ENCODE data around the gene PDILT. TPM values are rescaled to one million over a fixed set of nuclear protein-coding genes. Genes with fewer than 3 reads are reported as not detected.
"Not testable (repeated sequence)": the region's sequence is repeated elsewhere in the genome, so short reads cannot be mapped to it uniquely, and the experiment has no call there.

PDILT gene
- total RNA-seq, 1 experiment from 2014 or later, result not detected

DNA sequence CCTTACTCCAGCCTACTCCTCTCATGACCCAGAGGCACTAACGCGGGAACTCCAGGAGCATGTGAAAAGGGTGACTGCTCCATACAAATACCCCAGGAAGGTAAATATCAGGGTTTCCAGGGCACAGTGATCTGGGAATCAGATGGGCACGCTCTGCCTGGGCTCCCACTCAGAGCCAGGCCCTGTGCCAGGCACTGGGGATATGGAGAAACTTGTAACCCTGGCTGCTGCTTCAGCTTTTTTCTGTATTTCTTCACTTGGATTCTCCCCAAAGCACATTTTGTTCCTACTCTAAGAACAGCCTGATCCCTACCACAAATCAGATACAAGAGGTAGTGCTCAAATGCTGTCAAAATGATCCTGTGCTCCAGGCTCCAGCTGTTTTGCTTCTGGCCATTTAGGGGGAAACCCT, 35.3 kb upstream of the PDILT start:
- H3K36me3 Mint-ChIP-seq (ENCODE audit: insufficient read depth in 1 of 3, low read depth in 3 of 3); DNase-seq; H4K8ac ChIP-seq (replicated peaks; ENCODE audit: insufficient read length, low read depth, low read length); H3K27ac Mint-ChIP-seq; H3K27me3 Mint-ChIP-seq (ENCODE audit: low read depth); H3K23me2 ChIP-seq (ENCODE audit: insufficient read length, low read depth, low read length, poor library complexity, severe bottlenecking); H3K18ac ChIP-seq (ENCODE audit: insufficient read length, low read depth, low read length); H4K20me1 ChIP-seq (ENCODE audit: control insufficient read depth, insufficient read depth, insufficient read length); H2AK5ac ChIP-seq (ENCODE audit: insufficient read length, low read length); H2BK5ac ChIP-seq (ENCODE audit: insufficient read length, low read length); H3K23ac ChIP-seq (ENCODE audit: insufficient read length, low read depth, low read length); H2BK15ac ChIP-seq (ENCODE audit: low read depth, low read length); H2BK120ac ChIP-seq (ENCODE audit: low read depth, low read length, poor library complexity, severe bottlenecking); H3K4ac ChIP-seq (ENCODE audit: low read depth, low read length); H3K79me2 ChIP-seq (ENCODE audit: insufficient read depth, low read length); H3K4me3 Mint-ChIP-seq; H2BK12ac ChIP-seq (ENCODE audit: insufficient read length, low read depth, low read length); H3K4me1 ChIP-seq (ENCODE audit: insufficient read depth, low read length); H3K56ac ChIP-seq (ENCODE audit: insufficient read length, low read depth, low read length); H3K9me3 Mint-ChIP-seq; H3K27ac ChIP-seq (ENCODE audit: insufficient read length, low read depth, low read length); H4K91ac ChIP-seq (ENCODE audit: insufficient read length, low read depth, low read length); H3K79me1 ChIP-seq (ENCODE audit: insufficient read depth, low read depth, low read length, poor library complexity, severe bottlenecking); H2AFZ ChIP-seq (ENCODE audit: low read length); H3K4me2 ChIP-seq (ENCODE audit: insufficient read depth, insufficient read length, low read length); H3K9me3 ChIP-seq (ENCODE audit: control insufficient read depth, low read depth, low read length); H2BK20ac ChIP-seq (ENCODE audit: low read depth, low read length, poor library complexity, severe bottlenecking); H4K5ac ChIP-seq (ENCODE audit: insufficient read length, low read depth, low read length); H3T11ph ChIP-seq (ENCODE audit: low read length); H3K27me3 ChIP-seq (ENCODE audit: insufficient read depth, low read length); H3K14ac ChIP-seq (ENCODE audit: insufficient read depth, low read length); H3K9ac ChIP-seq (ENCODE audit: extremely low read depth, insufficient read length, low read length); H3K4me1 Mint-ChIP-seq: not testable (repeated sequence)
- no CpG with 5 or more reads among the region's 3 CpGs for WGBS (ENCODE audit: extremely low coverage, insufficient read length, low lambda C conversion rate)

DNA sequence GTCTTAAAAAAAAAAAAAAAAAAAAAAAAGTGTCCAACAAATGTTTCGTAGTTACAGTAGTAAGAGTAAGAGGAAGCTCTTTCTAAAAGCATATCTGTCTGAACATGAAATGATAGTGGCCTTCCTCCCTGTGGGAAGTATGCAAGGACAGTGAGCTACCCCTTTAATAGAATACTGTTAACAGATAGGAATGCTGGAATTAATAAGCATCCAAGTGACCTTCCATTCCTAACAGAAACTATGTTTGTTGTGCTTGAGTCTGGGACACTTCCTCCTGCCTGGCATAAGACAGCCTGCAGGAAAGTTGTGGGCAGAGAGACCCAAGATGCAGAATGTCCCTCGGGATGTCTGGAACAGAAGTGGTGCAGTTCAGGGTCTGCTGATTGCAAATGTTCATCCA, 34.4 kb upstream of the PDILT start:
- not testable (repeated sequence) for H3K4me1 ChIP-seq (ENCODE audit: insufficient read depth, low read length); H3K27ac Mint-ChIP-seq; H2BK20ac ChIP-seq (ENCODE audit: low read depth, low read length, poor library complexity, severe bottlenecking); H3K9me3 Mint-ChIP-seq; H2BK120ac ChIP-seq (ENCODE audit: low read depth, low read length, poor library complexity, severe bottlenecking); H4K20me1 ChIP-seq (ENCODE audit: control insufficient read depth, insufficient read depth, insufficient read length); H2AK5ac ChIP-seq (ENCODE audit: insufficient read length, low read length); H3K23ac ChIP-seq (ENCODE audit: insufficient read length, low read depth, low read length); H3K9me3 ChIP-seq (ENCODE audit: control insufficient read depth, low read depth, low read length); H3K18ac ChIP-seq (ENCODE audit: insufficient read length, low read depth, low read length); H2AFZ ChIP-seq (ENCODE audit: low read length); H3K4me2 ChIP-seq (ENCODE audit: insufficient read depth, insufficient read length, low read length); H2BK12ac ChIP-seq (ENCODE audit: insufficient read length, low read depth, low read length); H3K23me2 ChIP-seq (ENCODE audit: insufficient read length, low read depth, low read length, poor library complexity, severe bottlenecking); H3K27ac ChIP-seq (ENCODE audit: insufficient read length, low read depth, low read length); H3K9ac ChIP-seq (ENCODE audit: extremely low read depth, insufficient read length, low read length); DNase-seq; H4K91ac ChIP-seq (ENCODE audit: insufficient read length, low read depth, low read length); H3K27me3 Mint-ChIP-seq (ENCODE audit: low read depth); H2BK5ac ChIP-seq (ENCODE audit: insufficient read length, low read length); H3K36me3 Mint-ChIP-seq (ENCODE audit: insufficient read depth in 1 of 3, low read depth in 3 of 3); H2BK15ac ChIP-seq (ENCODE audit: low read depth, low read length); H3K27me3 ChIP-seq (ENCODE audit: insufficient read depth, low read length); H3K4ac ChIP-seq (ENCODE audit: low read depth, low read length); H3K56ac ChIP-seq (ENCODE audit: insufficient read length, low read depth, low read length); H3K14ac ChIP-seq (ENCODE audit: insufficient read depth, low read length); H3K4me1 Mint-ChIP-seq; H3K79me1 ChIP-seq (ENCODE audit: insufficient read depth, low read depth, low read length, poor library complexity, severe bottlenecking); H3T11ph ChIP-seq (ENCODE audit: low read length); H3K4me3 Mint-ChIP-seq; H3K79me2 ChIP-seq (ENCODE audit: insufficient read depth, low read length); H4K5ac ChIP-seq (ENCODE audit: insufficient read length, low read depth, low read length); H4K8ac ChIP-seq (replicated peaks; ENCODE audit: insufficient read length, low read depth, low read length)
- WGBS (ENCODE audit: extremely low coverage, insufficient read length, low lambda C conversion rate), result no CpG with 5 or more reads among the region's 2 CpGs

All from H9 (cell line).